Body of pancreas (tissue), 4 donors: ENCODE measurements around the gene GNE. TPM values are rescaled to one million over a fixed set of nuclear protein-coding genes. Genes with fewer than 3 reads are reported as not detected.
A peak's percentile ranks its signal among the peaks of the same experiment; 100 is the strongest.

Source experiments
- ATAC-seq: fragments of 150-250 bp; one replicate; pipeline ENCODE4 v1.9.1; 2016
- DNase-seq, 4 donors: peaks; one replicate each; pipeline ENCODE4 v3.0.0-alpha.2; 2019
- H3K27ac ChIP-seq, 4 donors: fragments of 200-600 bp; sonication (generic); 1 replicate in 3 of 4; 2 replicates in 1 of 4; pipeline versions ENCODE4 v1.5.1 to v1.6.1; 2016 to 2019; ENCODE audit warnings: mild to moderate bottlenecking in 1 of 4, mixed read lengths in 1 of 4, moderate library complexity in 1 of 4
- H3K27me3 ChIP-seq, 2 donors: fragments of 200-600 bp; sonication (generic); one replicate each; pipeline ENCODE4 v1.6.0; 2016; ENCODE audit warnings: mild to moderate bottlenecking in 1 of 2
- H3K36me3 ChIP-seq, 2 donors: fragments of 200-600 bp; sonication (generic); replicated peaks in 1 of 2; 2 replicates each; pipeline ENCODE4 v1.5.1; 2016; ENCODE audit warnings: low read depth in 2 of 2; ENCODE audit not compliant: insufficient read depth in 1 of 2
- H3K4me1 ChIP-seq: fragments of 200-600 bp; sonication (generic); one replicate; pipeline ENCODE4 v1.6.0; 2016
- H3K4me3 ChIP-seq, 2 donors: fragments of 200-600 bp; sonication (generic); 1 replicate in 1 of 2; 2 replicates in 1 of 2; pipeline ENCODE4 v1.5.1; 2016 to 2019
- H3K9me3 ChIP-seq, 3 donors: fragments of 200-600 bp; sonication (generic); 1 replicate in 2 of 3; 2 replicates in 1 of 3; pipeline ENCODE4 v1.5.1; 2016
- CTCF ChIP-seq, 7 experiments: fragments of 450-650 bp in 4 of 7; fragments of 200-600 bp in 3 of 7; sonication (generic) in 3 of 7; IDR thresholded peaks; one replicate each; pipeline ENCODE4 v1.5.1; 2016 to 2019; ENCODE audit warnings: antibody characterized with exemption in 7 of 7
- POLR2A ChIP-seq, 3 donors: fragments of 450-650 bp; IDR thresholded peaks; one replicate each; pipeline ENCODE4 v1.6.1; 2016; ENCODE audit warnings: antibody characterized with exemption in 3 of 3, mild to moderate bottlenecking in 2 of 3
- WGBS, 2 donors: methylation state at CpG; one replicate each; pipeline ENCODE4 v1.1.5; 2017; 5-methylcytosine and 5-hydroxymethylcytosine counted together
- intact Hi-C: fragments of 100-400 bp; cut with DNase I; formaldehyde crosslinking; loops from one replicate; pipeline ENCODE4 v1.15.1; 2023
- total RNA-seq, 2 donors: library from RNA; depleted of rRNA; stranded (reverse); fragments of >200 nt; gene quantifications; one replicate each; pipeline ENCODE4 v1.1.0, GENCODE V29; 2016

GNE gene
- total RNA-seq, 2 donors from 2014 or later, result 7.3 to 15.8 TPM

GRCh38 chr9:36207546-36208012 is 50.7 kb downstream of the GNE start:
- H3K4me1 ChIP-seq, result peaks cover 27% of the 10 kb centered on the region
- ATAC-seq (no peak), DNase-seq (no peak)
- H3K9me3 ChIP-seq, result no peaks in the 10 kb centered on the region
- H3K36me3 ChIP-seq, result peaks cover 8 to 27% of the 10 kb centered on the region in 2 donors
- H3K27me3 ChIP-seq, result no peaks in the 10 kb centered on the region
- WGBS, 2 donors, result 10 to 13% methylated on average over 1 of the region's 1 CpG
- no peak overlapping the region for H3K4me3 ChIP-seq
- peak overlapping the region in 1 of 4 donors; percentile 2 for H3K27ac ChIP-seq
- intact Hi-C loops, result no loop called here
- TF ChIP-seq CTCF (IDR thresholded peaks at IDR 0.05) (no peak), POLR2A (IDR thresholded peaks at IDR 0.05) (no peak)

GRCh38 chr9:36207016-36207415 is 51.2 kb downstream of the GNE start:
- 84% methylated on average over 4 of the region's 4 CpGs for WGBS, 2 donors
- Histone ChIP-seq H3K36me3 (peaks cover 8 to 30% of the 10 kb centered on the region in 2 donors), H3K27ac (peak overlapping the region in 1 of 4 donors; percentile 2), H3K27me3 (no peaks in the 10 kb centered on the region), H3K4me1 (peaks cover 27% of the 10 kb centered on the region), H3K4me3 (no peak overlapping the region), H3K9me3 (no peaks in the 10 kb centered on the region)
- no peak for DNase-seq
- no peak for TF ChIP-seq POLR2A (IDR thresholded peaks at IDR 0.05)
- TF ChIP-seq CTCF (IDR thresholded peaks at IDR 0.05), result no peak
- ATAC-seq, result no peak
- intact Hi-C loops, result no loop called here

DNA sequence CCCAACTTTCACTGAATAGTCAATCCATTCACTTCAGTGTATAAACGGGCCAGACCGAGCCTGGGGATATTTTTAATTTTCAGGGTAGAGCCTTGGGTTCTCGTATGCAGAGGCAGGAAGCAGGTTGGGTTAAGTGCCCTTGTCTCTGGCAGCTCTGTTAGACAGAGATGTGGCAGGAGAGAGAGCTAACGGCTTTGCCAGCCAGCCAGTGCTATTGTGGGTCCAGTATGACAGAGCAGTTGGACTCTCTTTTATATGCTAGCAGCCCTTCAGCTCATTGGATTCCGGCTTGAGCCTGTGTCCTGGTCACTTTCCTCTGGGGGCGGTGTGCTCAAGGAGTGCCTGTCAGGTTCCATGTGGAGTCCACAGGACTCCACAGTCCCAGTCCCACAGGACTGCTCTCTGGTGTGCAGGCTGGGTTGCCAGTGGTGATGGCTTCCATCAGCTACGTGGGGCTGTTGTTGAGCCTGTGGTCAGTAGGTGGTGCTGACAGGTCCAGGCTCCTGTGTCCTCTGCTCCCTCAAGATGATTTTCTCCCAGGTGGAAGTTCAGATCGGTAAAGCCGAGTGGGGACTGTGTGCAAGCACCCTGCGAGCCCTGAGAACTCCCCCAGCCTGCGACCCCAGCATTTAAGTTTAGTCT is 53.2 kb downstream of the GNE start:
- no peak overlapping the region for H3K4me3 ChIP-seq
- H3K27ac ChIP-seq, result no peak overlapping the region
- H3K9me3 ChIP-seq, result no peaks in the 10 kb centered on the region
- peak in 1 of 4 donors; percentile 9 for DNase-seq
- no peaks in the 10 kb centered on the region for H3K27me3 ChIP-seq
- H3K36me3 ChIP-seq, result peaks cover 8 to 39% of the 10 kb centered on the region in 2 donors
- ATAC-seq, result peak; percentile 33
- peaks cover 18% of the 10 kb centered on the region for H3K4me1 ChIP-seq
- WGBS, 2 donors, result 83 to 96% methylated on average over 5 to 11 of the region's 11 CpGs
- TF ChIP-seq POLR2A (IDR thresholded peaks at IDR 0.05) (no peak), CTCF (IDR thresholded peaks at IDR 0.05) (peak in 1 of 7 experiments; percentile 13)
- intact Hi-C loops, result no loop called here

DNA sequence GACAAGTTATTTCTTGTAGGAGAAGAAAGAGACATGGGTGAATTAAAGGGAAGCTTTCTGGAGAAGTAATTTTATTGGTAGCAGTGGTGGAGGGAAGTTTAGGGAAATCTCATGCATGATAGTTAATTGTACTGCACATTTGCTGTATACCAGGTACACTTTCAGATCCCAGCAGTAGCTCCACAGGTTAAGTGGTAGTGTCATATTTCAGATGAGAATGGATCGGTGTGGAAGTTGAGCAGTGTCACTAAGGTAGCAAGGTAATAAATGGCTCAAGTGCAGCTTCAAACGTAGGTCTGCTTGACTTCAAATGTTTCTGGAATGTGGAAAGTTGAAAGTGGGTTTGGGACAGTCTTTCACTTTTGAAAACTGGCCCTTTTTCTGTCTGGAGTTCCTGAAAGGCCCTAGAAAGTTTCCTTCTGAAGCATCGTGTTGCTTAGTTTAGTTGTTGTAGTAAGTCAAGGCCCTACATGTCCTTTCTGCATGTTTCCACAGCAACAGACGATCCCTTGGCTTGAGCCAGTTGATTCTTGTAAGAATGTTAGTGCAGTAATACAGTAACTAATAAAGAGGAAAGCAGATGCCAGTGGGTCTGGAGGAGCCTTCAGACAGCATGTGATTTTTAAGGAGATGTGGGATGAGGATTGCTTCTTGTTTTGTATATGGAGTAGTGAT is 63.8 kb downstream of the GNE start:
- H3K4me1 ChIP-seq, result peaks cover 38% of the 10 kb centered on the region
- ATAC-seq (no peak), DNase-seq (no peak)
- H3K27ac ChIP-seq, result peak overlapping the region in 1 of 4 donors; percentile 13
- peaks cover 0 to 7% of the 10 kb centered on the region in 2 donors for H3K36me3 ChIP-seq
- 34 to 41% methylated on average over 4 of the region's 4 CpGs for WGBS, 2 donors
- H3K4me3 ChIP-seq, result no peak overlapping the region
- no peak for TF ChIP-seq POLR2A (IDR thresholded peaks at IDR 0.05)
- TF ChIP-seq CTCF (IDR thresholded peaks at IDR 0.05), result no peak
- no peaks in the 10 kb centered on the region for H3K9me3 ChIP-seq
- intact Hi-C loops, result no loop called here
- H3K27me3 ChIP-seq, result no peaks in the 10 kb centered on the region
